ENCODE measurements around the gene TRIO.

GRCh38 chr5:14457476-14457875, 314.3 kb downstream of the TRIO start:
- TF ChIP-seq FOXK2 (IDR thresholded peaks at IDR 0.05) (no peak), SUZ12 (IDR thresholded peaks at IDR 0.05) (no peak), TARDBP (IDR thresholded peaks at IDR 0.05) (no peak), ELF4 (IDR thresholded peaks at IDR 0.05) (no peak), FOXA1 (IDR thresholded peaks at IDR 0.05) (no peak), BHLHE40 (IDR thresholded peaks at IDR 0.05; ENCODE audit: borderline replicate concordance) (no peak), LEF1 (IDR thresholded peaks at IDR 0.05; ENCODE audit: borderline replicate concordance) (no peak), FOXM1 (IDR thresholded peaks at IDR 0.05; ENCODE audit: borderline replicate concordance) (no peak), HDGF (IDR thresholded peaks at IDR 0.05; ENCODE audit: borderline replicate concordance) (no peak), SP1 (IDR thresholded peaks at IDR 0.05) (no peak), NFRKB (IDR thresholded peaks at IDR 0.05) (no peak), ZNF384 (IDR thresholded peaks at IDR 0.05) (no peak)
